C4-2B (cell line): ENCODE data around the gene CCR9.

Experiments used
- CTCF ChIP-seq: fragments of 450-650 bp; conservative IDR thresholded peaks from 2 replicates; pipeline ENCODE4 v1.5.1; 2017; ENCODE audit warnings: mild to moderate bottlenecking
- ZFX ChIP-seq: fragments of 450-650 bp; IDR thresholded peaks from 2 replicates; pipeline ENCODE4 v1.6.1; 2017

- TF ChIP-seq CTCF (no peak), ZFX (no peak)
Measured at GRCh38 chr3:45938043-45938435, 51.7 kb downstream of the CCR9 start.
